GM12878 (cell line): ENCODE results near the gene LEMD1. TPM values are rescaled to one million over a fixed set of nuclear protein-coding genes. Genes with fewer than 3 reads are reported as not detected.

ENCODE experiments used
- CBX5 ChIP-seq: sonication (generic); IDR thresholded peaks from 2 replicates; pipeline ENCODE4 v1.6.1; 2016; ENCODE audit warnings: low read depth, moderate library complexity, mild to moderate bottlenecking, inconsistent platforms
- EGR1 ChIP-seq, 2 experiments: IDR thresholded peaks; 1 replicate in 1 of 2; 2 replicates in 1 of 2; pipeline ENCODE4 v1.6.1; 2011 to 2012; ENCODE audit warnings: low read depth in 2 of 2, low read length in 2 of 2, borderline replicate concordance in 1 of 2, mild to moderate bottlenecking in 1 of 2, moderate library complexity in 1 of 2
- ESRRA ChIP-seq: IDR thresholded peaks from 2 replicates; pipeline ENCODE4 v1.6.1; 2012; ENCODE audit warnings: mild to moderate bottlenecking, low read length, improper control_type of control experiment
- POLR2A ChIP-seq: IDR thresholded peaks from 2 replicates; pipeline ENCODE4 v1.6.1; 2011; ENCODE audit warnings: low read depth, mild to moderate bottlenecking, low read length
- RFX5 ChIP-seq: IDR thresholded peaks from 2 replicates; pipeline ENCODE4 v1.6.1; 2011; ENCODE audit warnings: low read depth, low read length, improper control_type of control experiment
- SREBF1 ChIP-seq: IDR thresholded peaks from 2 replicates; pipeline ENCODE4 v1.6.1; 2012; ENCODE audit warnings: mild to moderate bottlenecking, low read length
- polyA plus RNA-seq, 11 experiments: library from polyadenylated mRNA; depleted of rRNA in 4 of 11; unstranded in 6 of 11; stranded (reverse) in 5 of 11; fragments of >200 nt; fragmentation: Nextera tagmentation in 4 of 11; fragmentation: Illumina TruSeq in 1 of 11; extraction: Ambion mirVana in 4 of 11; extraction: Trizol in 1 of 11; gene quantifications; 1 replicate in 1 of 11; 2 replicates in 10 of 11; pipeline versions ENCODE4 v1.2.1 to v1.2.3, GENCODE V29; 2011 to 2016; ENCODE audit warnings: inconsistent platforms in 2 of 11, missing spikeins in 2 of 11, low read depth in 1 of 11
- total RNA-seq, 4 experiments: library from RNA; depleted of rRNA in 3 of 4; stranded (reverse); fragments of >200 nt in 3 of 4; fragmentation: Illumina TruSeq in 1 of 4; extraction: Trizol in 1 of 4; gene quantifications; 2 replicates each; pipeline versions ENCODE4 v1.2.1 to v1.2.3, GENCODE V29; 2013 to 2021
- TF ChIP-seq, protein P1 (sequence below): fragments of 150-350 bp; IDR thresholded peaks from 2 replicates; pipeline ENCODE4 v1.6.1; 2016; ENCODE audit warnings: low read depth, low read length
- TF ChIP-seq, protein P2 (sequence below): fragments of 450-650 bp; conservative IDR thresholded peaks from 2 replicates; pipeline ENCODE4 v1.6.1; 2017; ENCODE audit warnings: mild to moderate bottlenecking, moderate library complexity

The LEMD1 gene
- total and polyA plus RNA-seq, 10 of the 15 experiments (the other 5 are each of a cell fraction or from before 2014, with no cell fraction given): 0.19 to 1.2 (median 0.26) TPM; not detected in 7

GRCh38 chr1:205353191-205353590 lies 68.7 kb downstream of the LEMD1 start (continued):
- TF ChIP-seq, protein P1, sequence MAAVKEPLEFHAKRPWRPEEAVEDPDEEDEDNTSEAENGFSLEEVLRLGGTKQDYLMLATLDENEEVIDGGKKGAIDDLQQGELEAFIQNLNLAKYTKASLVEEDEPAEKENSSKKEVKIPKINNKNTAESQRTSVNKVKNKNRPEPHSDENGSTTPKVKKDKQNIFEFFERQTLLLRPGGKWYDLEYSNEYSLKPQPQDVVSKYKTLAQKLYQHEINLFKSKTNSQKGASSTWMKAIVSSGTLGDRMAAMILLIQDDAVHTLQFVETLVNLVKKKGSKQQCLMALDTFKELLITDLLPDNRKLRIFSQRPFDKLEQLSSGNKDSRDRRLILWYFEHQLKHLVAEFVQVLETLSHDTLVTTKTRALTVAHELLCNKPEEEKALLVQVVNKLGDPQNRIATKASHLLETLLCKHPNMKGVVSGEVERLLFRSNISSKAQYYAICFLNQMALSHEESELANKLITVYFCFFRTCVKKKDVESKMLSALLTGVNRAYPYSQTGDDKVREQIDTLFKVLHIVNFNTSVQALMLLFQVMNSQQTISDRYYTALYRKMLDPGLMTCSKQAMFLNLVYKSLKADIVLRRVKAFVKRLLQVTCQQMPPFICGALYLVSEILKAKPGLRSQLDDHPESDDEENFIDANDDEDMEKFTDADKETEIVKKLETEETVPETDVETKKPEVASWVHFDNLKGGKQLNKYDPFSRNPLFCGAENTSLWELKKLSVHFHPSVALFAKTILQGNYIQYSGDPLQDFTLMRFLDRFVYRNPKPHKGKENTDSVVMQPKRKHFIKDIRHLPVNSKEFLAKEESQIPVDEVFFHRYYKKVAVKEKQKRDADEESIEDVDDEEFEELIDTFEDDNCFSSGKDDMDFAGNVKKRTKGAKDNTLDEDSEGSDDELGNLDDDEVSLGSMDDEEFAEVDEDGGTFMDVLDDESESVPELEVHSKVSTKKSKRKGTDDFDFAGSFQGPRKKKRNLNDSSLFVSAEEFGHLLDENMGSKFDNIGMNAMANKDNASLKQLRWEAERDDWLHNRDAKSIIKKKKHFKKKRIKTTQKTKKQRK: no peak
- TF ChIP-seq CBX5 (no peak), EGR1 (IDR thresholded peaks at IDR 0.05; ENCODE audit: borderline replicate concordance in 1 of 2, low read depth in 2 of 2, low read length in 2 of 2) (no peak), RFX5 (no peak), POLR2A (no peak), SREBF1 (no peak), ESRRA (no peak)
- TF ChIP-seq, protein P2, sequence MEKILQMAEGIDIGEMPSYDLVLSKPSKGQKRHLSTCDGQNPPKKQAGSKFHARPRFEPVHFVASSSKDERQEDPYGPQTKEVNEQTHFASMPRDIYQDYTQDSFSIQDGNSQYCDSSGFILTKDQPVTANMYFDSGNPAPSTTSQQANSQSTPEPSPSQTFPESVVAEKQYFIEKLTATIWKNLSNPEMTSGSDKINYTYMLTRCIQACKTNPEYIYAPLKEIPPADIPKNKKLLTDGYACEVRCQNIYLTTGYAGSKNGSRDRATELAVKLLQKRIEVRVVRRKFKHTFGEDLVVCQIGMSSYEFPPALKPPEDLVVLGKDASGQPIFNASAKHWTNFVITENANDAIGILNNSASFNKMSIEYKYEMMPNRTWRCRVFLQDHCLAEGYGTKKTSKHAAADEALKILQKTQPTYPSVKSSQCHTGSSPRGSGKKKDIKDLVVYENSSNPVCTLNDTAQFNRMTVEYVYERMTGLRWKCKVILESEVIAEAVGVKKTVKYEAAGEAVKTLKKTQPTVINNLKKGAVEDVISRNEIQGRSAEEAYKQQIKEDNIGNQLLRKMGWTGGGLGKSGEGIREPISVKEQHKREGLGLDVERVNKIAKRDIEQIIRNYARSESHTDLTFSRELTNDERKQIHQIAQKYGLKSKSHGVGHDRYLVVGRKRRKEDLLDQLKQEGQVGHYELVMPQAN: no peak
